ENCODE data around the gene MYRFL.

DNA sequence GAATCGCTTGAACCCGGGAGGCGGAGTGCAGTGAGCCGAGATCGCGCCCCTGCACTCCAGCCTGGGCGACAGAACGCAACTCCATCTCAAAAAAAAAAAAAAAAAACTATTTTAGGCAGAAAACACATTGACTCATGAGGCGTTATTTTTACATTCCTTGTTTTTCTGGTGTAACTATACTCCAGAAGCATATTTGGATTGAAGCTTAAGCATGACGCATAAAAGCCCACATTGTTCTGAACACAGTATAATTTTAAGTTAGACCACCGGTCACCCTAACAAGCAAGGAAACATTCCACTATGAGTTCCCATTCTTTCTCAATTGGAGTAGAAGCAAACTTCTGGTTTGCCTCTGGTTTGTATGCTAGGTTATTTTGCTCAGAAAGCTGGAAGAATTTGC is 173.0 kb downstream of the MYRFL start:
- TF ChIP-seq GLIS3 (CRISPR knock-in tag; IDR thresholded peaks at IDR 0.05) (no peak), ZFP3 (CRISPR knock-in tag; IDR thresholded peaks at IDR 0.05) (no peak), RARB (CRISPR knock-in tag; IDR thresholded peaks at IDR 0.05) (no peak), ZC3H10 (CRISPR knock-in tag; IDR thresholded peaks at IDR 0.05) (no peak), ESRRG (CRISPR knock-in tag; IDR thresholded peaks at IDR 0.05) (no peak)
- TF ChIP-seq, protein P1, sequence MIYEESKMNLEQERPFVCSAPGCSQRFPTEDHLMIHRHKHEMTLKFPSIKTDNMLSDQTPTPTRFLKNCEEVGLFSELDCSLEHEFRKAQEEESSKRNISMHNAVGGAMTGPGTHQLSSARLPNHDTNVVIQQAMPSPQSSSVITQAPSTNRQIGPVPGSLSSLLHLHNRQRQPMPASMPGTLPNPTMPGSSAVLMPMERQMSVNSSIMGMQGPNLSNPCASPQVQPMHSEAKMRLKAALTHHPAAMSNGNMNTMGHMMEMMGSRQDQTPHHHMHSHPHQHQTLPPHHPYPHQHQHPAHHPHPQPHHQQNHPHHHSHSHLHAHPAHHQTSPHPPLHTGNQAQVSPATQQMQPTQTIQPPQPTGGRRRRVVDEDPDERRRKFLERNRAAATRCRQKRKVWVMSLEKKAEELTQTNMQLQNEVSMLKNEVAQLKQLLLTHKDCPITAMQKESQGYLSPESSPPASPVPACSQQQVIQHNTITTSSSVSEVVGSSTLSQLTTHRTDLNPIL (CRISPR knock-in tag; IDR thresholded peaks at IDR 0.05; ENCODE audit: low read depth): no peak
- TF ChIP-seq, protein P2, sequence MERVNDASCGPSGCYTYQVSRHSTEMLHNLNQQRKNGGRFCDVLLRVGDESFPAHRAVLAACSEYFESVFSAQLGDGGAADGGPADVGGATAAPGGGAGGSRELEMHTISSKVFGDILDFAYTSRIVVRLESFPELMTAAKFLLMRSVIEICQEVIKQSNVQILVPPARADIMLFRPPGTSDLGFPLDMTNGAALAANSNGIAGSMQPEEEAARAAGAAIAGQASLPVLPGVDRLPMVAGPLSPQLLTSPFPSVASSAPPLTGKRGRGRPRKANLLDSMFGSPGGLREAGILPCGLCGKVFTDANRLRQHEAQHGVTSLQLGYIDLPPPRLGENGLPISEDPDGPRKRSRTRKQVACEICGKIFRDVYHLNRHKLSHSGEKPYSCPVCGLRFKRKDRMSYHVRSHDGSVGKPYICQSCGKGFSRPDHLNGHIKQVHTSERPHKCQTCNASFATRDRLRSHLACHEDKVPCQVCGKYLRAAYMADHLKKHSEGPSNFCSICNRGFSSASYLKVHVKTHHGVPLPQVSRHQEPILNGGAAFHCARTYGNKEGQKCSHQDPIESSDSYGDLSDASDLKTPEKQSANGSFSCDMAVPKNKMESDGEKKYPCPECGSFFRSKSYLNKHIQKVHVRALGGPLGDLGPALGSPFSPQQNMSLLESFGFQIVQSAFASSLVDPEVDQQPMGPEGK (CRISPR knock-in tag; IDR thresholded peaks at IDR 0.05; ENCODE audit: borderline replicate concordance): no peak
